PC-3 (cell line): Measurements from ENCODE around the gene NR1H4.
"Not testable (repeated sequence)": the region's sequence is repeated elsewhere in the genome, so short reads cannot be mapped to it uniquely, and the experiment has no call there.

Source experiments
- EZH2 ChIP-seq: fragments of 300-600 bp; sonication (generic); IDR thresholded peaks from one replicate; pipeline ENCODE4 v1.6.1; 2017; ENCODE audit warnings: antibody characterized with exemption, mild to moderate bottlenecking, low read length; ENCODE audit not compliant: unreplicated experiment
- TF ChIP-seq, protein P1 (sequence below): fragments of 300-600 bp; sonication (generic); conservative IDR thresholded peaks from 2 replicates; pipeline ENCODE4 v1.5.1; 2017; ENCODE audit warnings: antibody characterized with exemption, low read depth, mild to moderate bottlenecking, low read length

GRCh38 chr12:100602997-100603396 is 129.3 kb downstream of the NR1H4 start:
- TF ChIP-seq, protein P1, sequence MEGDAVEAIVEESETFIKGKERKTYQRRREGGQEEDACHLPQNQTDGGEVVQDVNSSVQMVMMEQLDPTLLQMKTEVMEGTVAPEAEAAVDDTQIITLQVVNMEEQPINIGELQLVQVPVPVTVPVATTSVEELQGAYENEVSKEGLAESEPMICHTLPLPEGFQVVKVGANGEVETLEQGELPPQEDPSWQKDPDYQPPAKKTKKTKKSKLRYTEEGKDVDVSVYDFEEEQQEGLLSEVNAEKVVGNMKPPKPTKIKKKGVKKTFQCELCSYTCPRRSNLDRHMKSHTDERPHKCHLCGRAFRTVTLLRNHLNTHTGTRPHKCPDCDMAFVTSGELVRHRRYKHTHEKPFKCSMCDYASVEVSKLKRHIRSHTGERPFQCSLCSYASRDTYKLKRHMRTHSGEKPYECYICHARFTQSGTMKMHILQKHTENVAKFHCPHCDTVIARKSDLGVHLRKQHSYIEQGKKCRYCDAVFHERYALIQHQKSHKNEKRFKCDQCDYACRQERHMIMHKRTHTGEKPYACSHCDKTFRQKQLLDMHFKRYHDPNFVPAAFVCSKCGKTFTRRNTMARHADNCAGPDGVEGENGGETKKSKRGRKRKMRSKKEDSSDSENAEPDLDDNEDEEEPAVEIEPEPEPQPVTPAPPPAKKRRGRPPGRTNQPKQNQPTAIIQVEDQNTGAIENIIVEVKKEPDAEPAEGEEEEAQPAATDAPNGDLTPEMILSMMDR: not testable (repeated sequence)
- not testable (repeated sequence) for TF ChIP-seq EZH2
